GM18517 (cell line): ENCODE measurements around the gene NELFB.
"Not testable (repeated sequence)": the region's sequence is repeated elsewhere in the genome, so short reads cannot be mapped to it uniquely, and the experiment has no call there.

Experiments
- ATAC-seq: cut with Tn5 transposase; IDR thresholded peaks from one replicate; pipeline ENCODE4 v1.9.1; 2021; ENCODE audit warnings: mild to moderate bottlenecking, moderate library complexity; ENCODE audit not compliant: unreplicated experiment

The NELFB gene

DNA sequence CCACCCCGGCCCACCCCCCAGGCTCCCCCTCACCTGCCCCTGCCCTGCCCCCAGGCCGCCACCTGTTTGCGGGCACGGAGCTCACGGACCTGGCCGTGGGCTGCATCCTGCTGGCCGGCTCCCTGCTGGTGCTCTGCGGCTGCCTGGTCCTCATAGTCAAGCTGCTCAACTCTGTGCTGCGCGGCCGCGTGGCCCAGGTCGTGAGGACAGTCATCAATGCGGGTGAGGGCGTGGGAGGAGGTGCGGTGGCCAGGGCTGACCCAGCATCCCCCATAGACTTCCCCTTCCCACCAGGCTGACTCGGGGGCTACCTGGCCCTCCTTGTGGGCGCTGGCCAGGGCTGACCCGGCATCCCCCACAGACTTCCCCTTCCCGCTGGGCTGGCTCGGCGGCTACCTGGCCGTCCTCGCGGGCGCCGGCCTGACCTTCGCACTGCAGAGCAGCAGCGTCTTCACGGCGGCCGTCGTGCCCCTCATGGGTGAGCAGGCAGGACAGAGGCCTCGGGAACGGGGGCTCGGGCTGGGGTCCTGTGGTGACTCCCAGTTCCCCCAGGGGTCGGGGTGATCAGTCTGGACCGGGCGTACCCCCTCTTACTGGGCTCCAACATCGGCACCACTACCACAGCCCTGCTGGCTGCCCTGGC is 21.0 kb upstream of the NELFB start:
- ATAC-seq, result no peak

DNA sequence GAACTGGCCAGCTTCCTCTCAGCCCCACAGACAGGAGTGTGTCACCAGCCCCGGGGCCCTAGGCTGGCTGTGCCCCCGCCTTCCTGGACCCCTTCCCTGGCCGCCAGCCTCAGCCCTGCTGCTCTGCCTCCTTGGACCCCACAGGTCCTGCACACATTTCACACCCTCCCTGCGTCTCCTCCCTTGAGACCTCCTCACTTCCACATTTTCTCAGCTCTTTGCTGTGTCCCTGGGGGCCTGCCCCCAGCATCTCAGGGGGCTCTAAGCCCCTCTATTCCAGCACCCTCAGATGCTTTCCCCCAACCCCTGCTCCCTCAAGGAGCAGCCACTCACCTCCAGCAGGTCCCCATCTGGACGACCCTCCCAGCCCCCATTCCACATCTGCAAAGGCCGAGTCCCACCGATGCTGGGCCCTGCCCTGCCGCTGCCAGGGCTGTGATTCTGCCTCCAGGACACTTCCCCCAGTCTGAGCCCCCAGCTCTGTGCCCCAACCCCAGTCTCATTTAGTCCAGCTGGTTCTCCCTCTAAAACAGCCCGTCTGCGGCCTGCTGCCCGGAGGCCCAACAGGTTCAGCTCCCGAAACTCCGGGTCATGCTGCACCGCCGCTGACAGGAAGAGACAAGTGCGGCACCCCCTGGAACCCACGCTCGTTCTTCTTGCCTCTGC is 20.2 kb upstream of the NELFB start:
- no peak for ATAC-seq

DNA sequence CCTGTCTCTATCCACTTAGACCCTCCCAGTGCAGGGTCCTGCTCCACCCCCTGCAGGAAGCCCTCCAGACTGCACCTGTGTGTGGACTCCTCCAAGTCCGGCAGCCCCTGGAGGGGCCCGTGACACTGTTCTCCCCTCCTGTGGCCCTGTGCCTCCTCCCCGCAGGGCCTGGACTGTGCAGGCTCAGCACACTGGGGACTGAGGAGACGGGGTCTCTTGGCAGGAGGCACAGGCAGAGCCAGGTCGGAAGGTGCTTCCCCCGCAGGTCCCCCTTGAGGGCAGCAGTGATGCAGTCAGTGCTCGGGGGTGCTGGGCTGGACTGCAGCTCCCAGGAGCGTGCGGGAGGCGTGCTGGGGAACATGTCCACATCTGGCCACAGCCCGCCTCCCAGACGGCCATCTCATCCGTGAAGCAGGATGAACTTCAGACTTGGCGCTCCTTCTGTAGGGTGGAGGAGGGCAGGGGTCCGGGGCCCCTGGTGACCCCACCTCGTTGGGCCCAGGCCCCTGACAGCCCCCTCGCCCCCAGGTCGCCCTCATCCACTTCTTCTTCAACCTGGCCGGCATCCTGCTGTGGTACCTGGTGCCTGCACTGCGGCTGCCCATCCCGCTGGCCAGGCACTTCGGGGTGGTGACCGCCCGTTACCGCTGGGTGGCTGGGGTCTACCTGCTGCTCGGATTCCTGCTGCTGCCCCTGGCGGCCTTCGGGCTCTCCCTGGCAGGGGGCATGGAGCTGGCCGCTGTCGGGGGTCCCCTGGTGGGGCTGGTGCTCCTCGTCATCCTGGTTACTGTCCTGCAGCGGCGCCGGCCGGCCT is 19.5 kb upstream of the NELFB start:
- no peak for ATAC-seq

DNA sequence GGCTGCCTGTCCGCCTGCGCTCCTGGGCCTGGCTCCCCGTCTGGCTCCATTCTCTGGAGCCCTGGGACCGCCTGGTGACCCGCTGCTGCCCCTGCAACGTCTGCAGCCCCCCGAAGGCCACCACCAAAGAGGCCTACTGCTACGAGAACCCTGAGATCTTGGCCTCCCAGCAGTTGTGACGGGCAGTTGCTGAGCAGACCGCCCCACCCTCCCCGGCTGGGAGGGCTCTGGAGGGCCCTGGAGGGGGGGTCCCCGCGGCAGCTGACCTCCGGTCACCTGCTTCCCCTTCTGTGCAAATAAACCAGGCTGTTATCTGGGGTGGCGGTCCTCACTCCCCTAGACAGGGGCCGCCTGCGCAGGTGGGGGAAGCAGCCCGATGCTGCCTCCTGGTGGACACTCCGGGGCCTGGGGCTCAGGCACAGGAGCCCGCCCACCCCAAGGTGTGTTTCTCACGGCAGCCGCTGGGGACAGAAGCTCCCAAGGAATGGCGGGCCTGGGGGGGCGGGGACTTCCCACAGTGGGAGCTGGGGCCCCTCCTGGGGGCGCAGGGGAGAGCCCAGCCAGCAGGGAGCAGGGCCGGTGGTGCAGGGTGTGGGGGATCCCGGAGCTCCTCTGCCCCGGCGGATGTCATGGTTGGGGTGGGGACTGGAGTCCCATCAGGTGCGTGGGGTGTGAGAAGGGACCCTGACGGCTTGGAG is 18.7 kb upstream of the NELFB start:
- ATAC-seq, result no peak

DNA sequence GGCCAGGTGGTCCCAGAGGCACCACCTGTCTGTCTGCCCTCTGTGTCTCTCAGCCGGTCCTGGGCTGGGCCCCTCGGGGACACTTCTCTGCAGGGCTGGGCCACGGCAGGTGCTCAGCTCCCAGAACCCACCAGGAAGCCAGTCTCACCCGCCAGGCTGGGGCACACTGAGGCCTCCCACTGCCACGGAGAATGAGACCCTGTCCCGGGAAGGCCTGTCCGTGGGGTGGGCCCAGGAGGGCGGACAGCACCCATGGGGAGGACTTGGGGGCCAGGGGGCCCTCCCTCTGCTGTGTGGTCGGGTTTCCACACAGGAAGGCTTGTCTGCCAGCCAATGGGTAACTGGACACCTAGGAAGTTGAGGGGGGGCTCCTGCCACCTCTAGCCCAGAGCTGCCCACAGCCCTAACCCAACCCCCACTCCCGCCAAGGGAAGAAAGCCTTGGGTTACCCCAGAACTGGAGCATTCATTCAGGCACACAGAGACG is 18.1 kb upstream of the NELFB start:
- ATAC-seq, result no peak

DNA sequence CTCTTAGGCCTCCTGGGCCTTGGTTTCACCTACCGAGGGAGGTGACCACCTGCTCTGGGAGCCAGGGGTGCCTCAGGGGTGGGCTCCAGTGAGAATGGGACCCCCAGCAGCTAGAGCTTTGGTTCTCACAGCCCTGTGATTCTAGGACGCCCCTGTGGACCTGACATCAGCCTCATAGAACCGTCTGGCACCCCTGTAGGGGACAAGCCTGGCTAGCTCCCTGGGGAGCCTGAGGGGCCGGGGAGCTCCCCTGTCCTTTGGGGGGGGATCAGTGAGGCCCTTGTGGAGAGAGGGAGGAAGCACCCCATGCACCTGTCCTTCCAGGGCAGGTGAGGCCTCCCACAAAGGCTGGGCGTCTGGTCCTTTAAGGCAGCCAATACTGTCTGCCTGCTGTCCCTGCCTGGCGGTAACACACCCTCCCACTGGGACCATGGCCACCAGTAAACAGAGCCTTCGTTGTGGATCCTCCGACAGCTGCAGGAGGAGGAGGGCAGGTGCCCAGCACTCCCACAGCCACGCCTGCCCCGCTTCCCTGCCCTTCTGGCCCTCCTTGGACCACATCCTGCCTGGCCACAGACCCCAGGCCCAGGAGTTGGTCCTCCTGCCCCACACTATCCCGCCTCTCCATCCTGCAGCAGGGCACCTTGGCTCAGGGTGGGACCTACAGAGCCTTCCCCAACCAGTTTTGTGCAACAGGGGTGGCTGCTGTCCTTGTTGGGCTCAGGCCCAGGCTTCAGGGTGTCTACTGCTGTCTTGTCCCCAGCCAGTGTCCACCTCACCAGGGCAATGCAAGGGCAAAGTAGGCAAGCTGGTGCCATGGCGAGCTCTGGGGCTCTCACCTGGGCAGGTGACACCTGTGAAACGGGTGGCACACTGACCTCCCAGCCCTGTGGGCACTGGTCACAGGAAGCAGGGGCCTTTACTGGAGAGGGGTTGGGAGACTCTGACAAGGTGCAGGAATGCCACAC is 17.1 kb upstream of the NELFB start:
- ATAC-seq, result no peak

DNA sequence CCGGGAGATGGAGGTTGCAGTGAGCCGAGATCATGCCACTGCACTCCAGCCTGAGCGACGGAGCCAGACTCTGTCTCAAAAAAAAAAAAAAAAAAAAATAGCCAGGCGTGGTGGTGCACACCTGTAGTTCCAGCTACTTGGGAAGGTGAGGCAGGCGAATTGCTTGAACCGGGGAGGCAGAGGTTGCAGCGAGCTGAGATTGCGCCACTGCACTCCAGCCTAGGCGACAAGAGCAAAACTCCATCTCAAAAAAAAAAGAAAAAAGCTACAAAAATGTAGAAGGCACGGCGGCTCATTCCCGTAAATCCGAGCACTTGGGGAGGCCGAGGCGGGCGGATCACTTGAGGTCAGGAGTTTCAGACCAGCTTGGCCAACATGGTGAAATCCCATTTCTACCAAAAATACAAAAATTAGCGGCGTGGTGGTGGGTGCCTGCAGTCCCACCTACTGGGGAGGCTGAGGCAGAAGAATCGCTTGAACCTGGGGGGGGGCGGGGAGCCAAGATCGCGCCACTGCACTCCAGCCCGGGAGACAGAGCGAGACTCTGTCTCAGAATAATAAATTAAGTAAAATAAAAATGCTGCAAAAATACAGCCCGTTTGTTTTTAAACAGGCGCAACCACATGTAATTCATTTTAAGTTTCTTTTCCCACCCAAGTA is 15.5 kb upstream of the NELFB start:
- ATAC-seq, result not testable (repeated sequence)

DNA sequence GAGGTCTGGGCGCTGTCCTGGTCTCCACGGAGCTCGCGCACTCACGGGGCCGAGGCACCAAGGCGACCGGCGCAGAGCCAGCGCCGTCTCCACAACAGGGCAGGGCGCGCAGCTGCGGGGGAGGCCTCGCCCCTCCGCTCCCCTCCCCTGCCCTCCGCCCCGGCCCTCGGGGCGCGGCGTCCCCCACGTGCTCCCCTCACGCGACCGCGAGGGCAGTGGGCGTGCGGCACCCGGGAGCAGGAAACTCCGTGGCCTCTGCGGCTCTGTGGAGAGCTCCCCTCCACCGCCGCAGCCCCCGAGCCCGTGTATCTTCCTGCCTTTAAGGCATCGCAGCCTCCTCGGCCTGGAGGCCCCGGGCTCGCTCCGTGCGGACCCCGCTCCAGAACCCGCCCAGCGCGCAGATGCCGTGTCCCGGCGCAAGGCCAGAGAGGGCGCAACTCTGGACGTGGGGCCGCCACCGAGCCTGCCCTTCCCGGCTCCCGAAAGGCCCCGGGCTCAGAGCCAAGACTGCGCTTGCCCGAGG is 14.7 kb upstream of the NELFB start:
- ATAC-seq, result peak; percentile 14

DNA sequence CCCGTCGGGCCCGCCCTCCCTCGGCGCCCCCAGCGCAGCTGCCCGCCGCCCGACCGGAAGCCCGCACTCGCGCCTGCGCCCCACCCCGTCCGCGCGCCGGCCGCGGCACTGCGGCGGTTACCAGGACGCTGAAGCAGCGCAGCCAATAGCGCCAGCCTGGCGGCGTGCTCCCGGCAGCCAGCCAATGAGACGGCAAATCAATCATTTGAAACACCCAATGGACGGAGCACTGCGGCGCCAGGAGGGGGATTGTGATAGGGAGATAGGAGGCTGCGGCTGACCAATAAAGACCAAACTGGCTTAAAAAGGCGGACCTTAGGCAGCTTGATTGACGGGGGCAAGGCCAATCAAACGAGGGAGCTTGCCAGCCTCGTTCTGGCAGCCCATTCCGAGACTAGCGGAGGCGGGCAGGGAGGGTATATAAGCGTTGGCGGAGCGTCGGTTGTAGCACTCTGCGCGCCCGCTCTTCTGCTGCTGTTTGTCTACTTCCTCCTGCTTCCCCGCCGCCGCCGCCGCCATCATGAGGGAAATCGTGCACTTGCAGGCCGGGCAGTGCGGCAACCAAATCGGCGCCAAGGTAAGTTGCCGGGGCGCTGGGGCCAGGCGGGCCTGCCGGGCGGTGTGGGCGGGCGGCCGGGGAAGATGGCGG is 14.2 kb upstream of the NELFB start, which contains the start of gene TUBB4B:
TSS of gene TUBB4B (plus strand) at position 447 of the 649 bp plus-strand sequence. CDS start at position 521, 74 bp downstream.
- peak; percentile 76 for ATAC-seq

DNA sequence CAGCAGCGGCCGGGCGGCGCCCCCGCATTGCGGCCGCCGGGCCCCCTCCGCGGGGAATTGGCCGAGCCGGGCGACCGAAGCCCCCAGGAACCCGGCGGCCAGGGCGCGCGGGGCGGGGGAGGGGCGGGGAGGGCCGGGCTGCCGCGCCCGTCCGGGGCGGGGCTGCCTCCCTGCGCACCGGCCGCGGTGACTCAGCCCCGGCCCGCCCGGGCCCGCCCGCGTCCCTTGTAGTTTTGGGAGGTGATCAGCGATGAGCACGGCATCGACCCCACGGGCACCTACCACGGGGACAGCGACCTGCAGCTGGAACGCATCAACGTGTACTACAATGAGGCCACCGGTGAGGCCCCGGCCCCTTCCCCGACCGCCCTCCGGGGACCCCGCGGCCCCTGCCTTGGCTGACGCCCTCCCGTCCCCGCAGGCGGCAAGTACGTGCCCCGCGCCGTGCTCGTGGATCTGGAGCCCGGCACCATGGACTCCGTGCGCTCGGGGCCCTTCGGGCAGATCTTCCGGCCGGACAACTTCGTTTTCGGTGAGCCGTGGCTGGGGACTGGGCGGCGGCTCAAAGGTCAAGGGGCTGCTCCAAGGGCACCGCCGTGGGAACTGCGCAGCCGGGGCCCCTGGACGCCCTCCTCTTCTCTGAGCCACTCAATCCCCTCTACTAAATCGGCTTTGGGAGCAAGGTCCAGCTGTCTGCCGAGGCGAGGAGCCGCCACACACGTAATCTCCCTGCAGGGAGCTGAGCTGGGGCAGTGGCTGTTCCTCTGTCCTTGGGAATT is 13.4 kb upstream of the NELFB start:
- no peak for ATAC-seq

DNA sequence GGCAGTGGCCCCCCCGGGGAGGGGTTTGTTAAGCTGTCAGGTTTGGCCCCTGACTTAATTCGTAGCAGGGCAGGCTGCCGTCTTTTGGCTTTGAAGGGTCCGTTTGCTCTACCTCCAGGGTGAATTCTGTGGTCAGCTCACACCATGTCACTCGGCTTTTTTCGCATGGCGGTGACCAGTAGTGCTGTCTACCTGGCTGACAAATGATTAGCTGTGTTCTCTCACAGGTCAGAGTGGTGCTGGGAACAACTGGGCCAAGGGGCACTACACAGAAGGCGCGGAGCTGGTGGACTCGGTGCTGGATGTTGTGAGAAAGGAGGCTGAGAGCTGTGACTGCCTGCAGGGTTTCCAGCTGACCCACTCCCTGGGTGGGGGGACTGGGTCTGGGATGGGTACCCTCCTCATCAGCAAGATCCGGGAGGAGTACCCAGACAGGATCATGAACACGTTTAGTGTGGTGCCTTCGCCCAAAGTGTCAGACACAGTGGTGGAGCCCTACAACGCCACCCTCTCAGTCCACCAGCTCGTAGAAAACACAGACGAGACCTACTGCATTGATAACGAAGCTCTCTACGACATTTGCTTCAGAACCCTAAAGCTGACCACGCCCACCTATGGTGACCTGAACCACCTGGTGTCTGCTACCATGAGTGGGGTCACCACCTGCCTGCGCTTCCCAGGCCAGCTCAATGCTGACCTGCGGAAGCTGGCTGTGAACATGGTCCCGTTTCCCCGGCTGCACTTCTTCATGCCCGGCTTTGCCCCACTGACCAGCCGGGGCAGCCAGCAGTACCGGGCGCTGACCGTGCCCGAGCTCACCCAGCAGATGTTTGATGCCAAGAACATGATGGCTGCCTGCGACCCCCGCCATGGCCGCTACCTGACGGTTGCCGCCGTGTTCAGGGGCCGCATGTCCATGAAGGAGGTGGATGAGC is 12.6 kb upstream of the NELFB start:
- no peak for ATAC-seq

DNA sequence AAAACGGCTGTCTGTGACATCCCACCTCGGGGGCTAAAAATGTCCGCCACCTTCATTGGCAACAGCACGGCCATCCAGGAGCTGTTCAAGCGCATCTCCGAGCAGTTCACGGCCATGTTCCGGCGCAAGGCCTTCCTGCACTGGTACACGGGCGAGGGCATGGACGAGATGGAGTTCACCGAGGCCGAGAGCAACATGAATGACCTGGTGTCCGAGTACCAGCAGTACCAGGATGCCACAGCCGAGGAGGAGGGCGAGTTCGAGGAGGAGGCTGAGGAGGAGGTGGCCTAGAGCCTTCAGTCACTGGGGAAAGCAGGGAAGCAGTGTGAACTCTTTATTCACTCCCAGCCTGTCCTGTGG is 11.9 kb upstream of the NELFB start:
- not testable (repeated sequence) for ATAC-seq

DNA sequence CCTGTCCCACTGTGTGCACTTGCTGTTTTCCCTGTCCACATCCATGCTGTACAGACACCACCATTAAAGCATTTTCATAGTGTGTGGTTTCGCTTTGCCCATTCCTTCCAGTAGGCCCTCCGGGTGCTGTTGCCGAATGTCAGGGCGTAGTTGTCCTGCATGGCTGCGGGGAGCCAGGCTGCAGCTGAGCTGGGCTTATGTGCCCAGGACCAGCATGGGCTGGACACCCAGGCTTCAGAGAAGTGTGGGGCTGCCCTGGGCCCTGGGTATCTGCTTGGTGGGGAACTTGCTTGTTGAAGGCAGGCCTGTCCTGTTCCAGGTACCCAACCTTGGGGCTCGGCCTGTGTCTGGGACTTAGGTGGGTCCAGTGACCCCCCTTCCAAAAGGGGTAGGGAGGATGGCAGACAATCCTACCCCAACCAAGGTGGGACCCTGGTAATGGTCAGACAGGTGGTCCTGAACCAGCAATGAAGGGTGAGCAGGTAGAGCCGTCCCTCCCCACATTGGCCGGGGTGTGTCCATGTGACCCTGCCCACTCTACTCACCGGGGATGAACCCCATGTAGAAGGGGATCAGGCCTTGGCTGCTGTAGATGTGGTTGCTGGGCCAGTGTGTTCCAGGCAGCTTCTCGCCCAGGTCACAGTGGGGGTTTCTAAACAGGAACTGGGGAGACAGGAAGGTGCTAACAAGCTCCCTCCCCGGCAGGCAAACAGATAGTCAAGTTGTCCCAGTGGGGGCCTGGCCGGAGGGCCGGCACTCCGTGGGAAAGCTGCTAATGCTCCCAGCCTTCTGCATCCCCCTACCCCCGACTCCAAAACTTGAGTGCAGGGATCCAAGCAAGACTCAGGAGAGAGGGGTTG is 11.3 kb upstream of the NELFB start:
- no peak for ATAC-seq

DNA sequence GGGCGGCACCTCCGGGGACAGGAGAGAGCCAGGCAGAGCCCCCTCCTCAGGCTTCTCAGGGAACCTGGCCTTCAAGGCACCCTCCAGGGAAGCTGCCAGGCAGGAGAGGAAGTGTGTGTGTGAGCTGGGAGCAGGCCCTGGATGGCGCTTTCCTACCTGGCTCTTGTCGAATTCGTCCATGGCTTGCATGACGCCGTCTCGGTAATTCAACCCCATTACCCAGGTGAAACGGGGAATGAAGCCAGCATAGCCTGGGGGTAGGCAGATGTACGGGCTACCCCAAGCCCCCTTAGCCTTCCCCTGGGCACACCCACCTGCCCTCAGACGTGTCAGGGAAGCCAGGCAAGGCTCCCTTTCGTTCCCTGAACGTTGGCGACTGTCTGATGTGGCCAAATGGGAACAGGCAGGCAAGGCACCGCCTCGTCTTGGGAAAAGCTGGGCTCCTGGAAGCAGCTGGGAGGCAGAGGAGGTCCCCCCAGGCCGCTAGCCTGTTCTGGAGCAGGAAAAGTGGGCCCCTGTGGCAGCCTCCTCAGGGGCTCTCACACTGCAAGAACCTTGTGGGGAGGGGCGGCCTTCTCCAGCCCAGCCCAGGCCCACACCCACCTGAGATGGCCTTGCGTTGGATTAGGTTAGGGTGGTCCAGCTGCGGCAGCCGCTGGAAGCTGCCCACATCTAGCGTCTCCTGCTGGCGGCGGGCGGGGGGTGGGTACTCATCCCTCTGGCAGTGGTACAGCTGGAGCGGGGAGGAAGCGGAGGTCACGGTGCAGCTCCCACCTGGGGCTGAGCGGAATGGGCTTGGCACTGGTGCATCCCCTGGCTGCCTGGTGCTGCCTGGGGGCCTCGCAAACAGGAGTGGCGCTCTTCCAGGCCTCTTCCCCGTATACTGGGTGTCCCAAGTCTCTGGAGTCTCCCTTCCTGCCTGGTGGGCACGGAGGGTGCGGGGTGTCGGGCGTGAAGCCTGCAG is 10.4 kb upstream of the NELFB start:
- ATAC-seq, result no peak
